Stimulated activated CD4-positive, alpha-beta T cell treated with anti-CD3 and anti-CD28 coated beads, Interleukin-2, amount 100 ng/mL, for 4 hours (primary cell): Measurements from ENCODE around the gene LINC01488.

ENCODE experiments used
- DNase-seq: peaks from one replicate; pipeline ENCODE4 v3.0.0-alpha.2; 2020; ENCODE audit warnings: low read depth

LINC01488 gene

GRCh38 chr11:69481393-69481844 lies at the start of gene LINC01488:
TSS of gene LINC01488 (plus strand) at chr11:69481663.
- DNase-seq: no peak

- no peak for DNase-seq
Observed at GRCh38 chr11:69431893-69432738, 49.3 kb upstream of the LINC01488 start.

- DNase-seq: no peak
Observed at GRCh38 chr11:69433741-69434140, 47.7 kb upstream of the LINC01488 start.

- no peak for DNase-seq
Observed at GRCh38 chr11:69434471-69434931, 47.0 kb upstream of the LINC01488 start.

- no peak for DNase-seq
Observed at GRCh38 chr11:69435161-69435986, 46.1 kb upstream of the LINC01488 start.

- DNase-seq: no peak
Observed at GRCh38 chr11:69436041-69436982, 45.2 kb upstream of the LINC01488 start.

GRCh38 chr11:69437001-69437875 lies 44.2 kb upstream of the LINC01488 start:
- DNase-seq: no peak

GRCh38 chr11:69437876-69438205 lies 43.6 kb upstream of the LINC01488 start:
- no peak for DNase-seq

- DNase-seq: no peak
Observed at GRCh38 chr11:69438286-69438920, 43.1 kb upstream of the LINC01488 start.

- DNase-seq: no peak
Observed at GRCh38 chr11:69439127-69439526, 42.3 kb upstream of the LINC01488 start.

- no peak for DNase-seq
Observed at GRCh38 chr11:69439651-69440464, 41.6 kb upstream of the LINC01488 start.

GRCh38 chr11:69440876-69441275 lies 40.6 kb upstream of the LINC01488 start:
- no peak for DNase-seq

- DNase-seq: no peak
Observed at GRCh38 chr11:69442012-69442806, 39.3 kb upstream of the LINC01488 start.

GRCh38 chr11:69442807-69443137 lies 38.7 kb upstream of the LINC01488 start:
- DNase-seq: no peak

GRCh38 chr11:69443138-69443967 lies 38.1 kb upstream of the LINC01488 start:
- peak; percentile 60 for DNase-seq

GRCh38 chr11:69443968-69444364 lies 37.5 kb upstream of the LINC01488 start:
- no peak for DNase-seq

- no peak for DNase-seq
Observed at GRCh38 chr11:69444381-69445130, 36.9 kb upstream of the LINC01488 start.
